Measurements from ENCODE around the gene NECAP2.
"Not testable (repeated sequence)": the region's sequence is repeated elsewhere in the genome, so short reads cannot be mapped to it uniquely, and the experiment has no call there.

The NECAP2 gene

DNA sequence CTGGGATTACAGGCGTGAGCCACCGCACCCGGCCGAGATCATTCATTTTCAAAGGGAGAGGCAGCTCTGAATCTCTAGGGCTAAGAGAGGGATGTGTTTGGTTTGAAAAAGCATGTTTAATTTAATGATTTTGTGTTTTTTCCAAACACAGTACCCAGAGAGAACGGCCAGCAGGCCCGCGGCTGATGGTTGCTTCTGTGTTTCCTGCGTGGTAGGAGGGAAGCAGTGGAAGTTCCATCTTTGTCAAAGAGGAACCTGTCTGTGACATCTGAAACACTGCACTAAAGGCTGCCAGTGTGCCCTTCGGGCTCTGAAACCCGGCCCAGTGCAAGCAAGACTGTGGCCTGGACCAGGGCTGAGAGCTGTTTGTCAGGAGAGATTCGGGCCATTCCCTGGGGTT lies 59.9 kb downstream of the NECAP2 start:
- not testable (repeated sequence) for DNase-seq

DNA sequence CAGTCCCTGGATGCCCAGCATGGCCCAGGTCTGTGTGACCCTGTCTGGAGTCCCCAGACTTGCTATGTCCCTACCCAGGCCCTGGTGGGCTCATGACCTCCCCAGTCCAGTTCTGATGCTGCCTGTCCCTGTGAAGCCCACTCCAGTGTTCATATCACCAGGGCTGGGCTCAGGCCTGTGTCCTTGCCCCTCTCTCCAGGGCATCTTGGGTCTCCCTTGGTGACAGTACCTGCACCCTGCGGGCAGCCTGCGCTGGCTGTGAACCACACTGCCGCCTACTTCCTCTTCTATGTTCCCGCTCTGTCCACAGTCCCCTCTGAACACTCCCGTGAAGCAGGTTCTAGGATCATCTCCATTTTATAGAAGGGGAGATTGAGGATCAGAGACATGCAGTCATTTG lies 60.5 kb downstream of the NECAP2 start:
- DNase-seq, result not testable (repeated sequence)

DNA sequence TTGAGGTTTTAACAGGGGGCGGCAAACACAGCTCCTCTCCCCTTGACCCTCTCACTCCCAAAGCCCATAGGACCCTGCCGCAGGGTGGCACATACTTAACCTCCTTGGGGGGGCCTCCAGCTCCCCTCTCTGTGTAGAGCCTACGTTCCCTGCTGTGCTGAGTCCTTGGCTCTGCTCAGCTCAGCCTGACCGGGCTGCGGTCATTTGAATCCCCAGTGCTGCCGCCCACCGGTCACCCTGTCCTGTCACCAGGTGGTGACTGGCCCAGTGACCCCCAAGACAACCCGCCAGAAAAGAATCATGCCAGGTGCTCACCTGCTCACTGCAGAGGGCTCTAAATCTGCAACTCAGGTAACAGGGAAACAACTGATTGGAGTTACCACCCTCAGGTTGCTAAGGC lies 60.9 kb downstream of the NECAP2 start:
- not testable (repeated sequence) for DNase-seq

DNA sequence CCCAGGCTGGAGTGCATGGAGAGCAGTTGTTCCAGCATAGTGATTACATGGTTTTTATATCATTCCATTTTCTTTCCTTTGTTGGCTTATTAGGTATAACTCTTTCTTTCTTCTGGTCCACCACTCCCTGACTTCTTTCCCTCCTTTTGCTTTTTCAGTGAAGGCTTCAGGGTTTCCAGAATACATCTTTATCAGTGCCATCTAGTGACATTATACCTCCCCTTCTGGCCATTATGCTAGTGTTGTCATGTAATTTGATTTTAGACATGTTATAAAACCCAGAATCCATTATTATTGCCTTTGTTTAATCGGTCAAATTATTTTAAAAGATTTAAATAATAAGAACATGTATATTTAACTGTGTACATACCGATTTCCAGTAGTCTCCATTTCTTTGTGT lies 63.0 kb downstream of the NECAP2 start:
- no peak for DNase-seq

DNA sequence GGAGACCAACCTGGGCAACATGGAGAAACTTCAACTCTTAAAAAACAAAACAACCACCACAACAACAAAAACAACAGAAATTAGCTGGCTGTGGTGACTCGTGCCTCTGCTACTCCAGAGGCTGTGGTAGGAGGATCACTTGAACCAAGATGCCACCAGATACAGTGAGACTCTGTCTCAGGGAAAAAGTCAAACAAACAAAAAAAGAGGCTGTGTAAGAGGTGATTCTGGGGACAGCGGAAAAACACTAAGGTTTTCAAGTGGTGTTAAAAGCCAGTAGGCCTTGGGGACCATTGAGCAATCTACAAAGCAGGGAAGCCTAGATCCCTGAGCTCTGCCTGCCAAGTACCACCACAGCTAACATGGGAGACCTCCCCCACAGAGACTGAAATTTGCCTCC lies 65.3 kb downstream of the NECAP2 start:
- not testable (repeated sequence) for DNase-seq

DNA sequence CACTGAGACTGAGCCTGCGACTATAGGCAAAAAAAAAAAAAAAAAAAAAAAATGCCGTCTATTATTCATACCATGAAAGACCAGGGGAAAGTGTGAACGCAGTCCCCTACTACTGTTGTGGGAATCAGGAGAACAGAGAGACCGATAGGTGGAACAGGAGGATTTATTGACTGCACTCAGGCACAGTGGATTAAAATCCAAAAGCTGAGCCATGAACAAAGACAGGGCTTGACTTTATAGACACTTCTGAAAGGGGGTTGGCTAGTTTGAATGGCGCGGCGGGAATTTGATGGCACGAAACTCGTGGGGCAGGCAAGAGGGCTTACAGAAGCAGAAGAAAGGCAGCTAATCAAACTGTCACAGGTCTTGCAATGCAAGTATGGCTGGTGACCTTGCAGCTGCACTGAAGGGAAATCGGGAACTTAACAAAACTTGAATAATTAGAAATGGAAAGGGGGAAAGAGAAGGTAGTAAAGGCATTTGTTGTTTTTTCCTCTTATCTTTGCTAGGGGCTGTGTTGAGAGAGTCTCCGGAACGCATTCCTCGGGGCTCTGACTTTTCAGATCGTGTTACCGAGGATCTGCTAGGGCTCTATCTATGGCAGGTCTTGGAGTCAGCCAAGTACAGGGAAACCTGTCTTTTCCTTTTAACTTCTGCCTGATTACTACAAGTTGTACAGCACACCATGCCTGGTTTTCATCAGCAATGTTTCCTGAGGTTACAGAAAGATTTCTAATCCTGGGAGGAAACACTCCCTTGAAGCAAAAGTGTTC lies 66.0 kb downstream of the NECAP2 start:
- DNase-seq, result not testable (repeated sequence)

DNA sequence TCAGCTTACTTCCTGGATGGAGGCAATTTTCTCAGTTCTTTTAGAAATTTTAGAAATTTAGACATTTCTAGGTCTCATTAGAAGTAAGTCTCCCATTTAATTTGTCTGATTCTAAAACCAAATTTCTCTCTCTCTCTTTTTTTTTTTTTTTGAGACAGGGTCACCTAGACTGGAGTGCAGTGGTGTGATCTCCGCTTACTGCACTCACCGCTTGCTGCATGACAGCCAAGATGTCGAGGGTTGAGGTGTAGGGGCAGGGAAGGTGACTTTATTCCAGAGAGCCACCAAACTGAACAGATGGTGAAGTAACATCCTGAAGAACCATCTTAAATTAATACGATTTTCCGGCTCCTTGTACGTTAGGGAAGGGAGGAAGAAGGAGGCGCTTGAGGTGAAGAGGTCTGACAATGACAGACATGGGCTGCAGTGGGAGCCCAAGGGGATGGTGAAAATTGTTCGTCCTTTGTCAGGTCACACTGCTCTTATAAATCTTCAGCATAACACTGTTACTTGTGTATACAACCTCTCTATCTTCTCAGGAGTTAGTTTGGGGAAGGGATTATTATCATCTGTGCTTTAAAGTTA lies 68.4 kb downstream of the NECAP2 start:
- DNase-seq, result not testable (repeated sequence)
